HCT116 (cell line): Measurements from ENCODE around the gene THRA. TPM values are rescaled to one million over a fixed set of nuclear protein-coding genes. Genes with fewer than 3 reads are reported as not detected.

ENCODE experiments used
- ATAC-seq: fragments of 200-7000 bp; cut with Tn5 transposase; 2 replicates; pipeline ENCODE4 v1.9.1; 2020; ENCODE audit warnings: mild to moderate bottlenecking, moderate library complexity
- BruUV-seq: library from RNA; stranded (reverse); fragments of 400-500 nt; replicated peaks from 2 replicates; lab custom pipeline; 2021; lab: Mats Ljungman, UMichigan
- CTCF ChIA-PET: fragments of 300-600 bp; sonication (Branson Sonifier 250); formaldehyde crosslinking; loops from one replicate; lab custom pipeline; 2021; ENCODE audit warnings: antibody characterized with exemption; lab: Charles Lee
- POLR2A ChIA-PET: fragments of 300-600, 350-600 bp; sonication (Branson Sonifier 250); formaldehyde crosslinking; loops from one replicate; lab custom pipeline; 2021; ENCODE audit warnings: antibody characterized with exemption; lab: Charles Lee
- RAD21 ChIA-PET, 2 experiments: fragments of 300-600 bp; sonication (Branson Sonifier 250); formaldehyde crosslinking; loops; one replicate each; lab custom pipeline; 2023; ENCODE audit warnings: low total read pairs in 2 of 2; ENCODE audit not compliant: uncharacterized antibody in 2 of 2, unreplicated experiment in 2 of 2, low non-redundant PET in 1 of 2; lab: Charles Lee
- DNase-seq: peaks from one replicate; pipeline ENCODE4 v3.0.0-alpha.2; 2010; ENCODE audit warnings: low read depth, low spot score
- H2AFZ ChIP-seq: fragments of 200-600 bp; shearing (Covaris generic), sonication (generic); 2 replicates; pipeline ENCODE4 v1.6.1; 2017; ENCODE audit warnings: low read depth, mixed run types, mixed read lengths, antibody characterized with exemption, low read length; ENCODE audit not compliant: poor library complexity, severe bottlenecking
- H3K27ac ChIP-seq: 2 replicates; pipeline ENCODE4 v1.5.1; 2012; ENCODE audit warnings: low read depth, low read length
- H3K27me3 ChIP-seq: fragments of 200-600 bp; sonication (generic); 2 replicates; pipeline ENCODE4 v1.6.1; 2016; ENCODE audit warnings: mixed run types, low read length, mixed read lengths; ENCODE audit not compliant: insufficient read depth
- H3K36me3 ChIP-seq, 2 experiments: fragments of 200-500 bp in 1 of 2; fragments of 200-600 bp in 1 of 2; sonication (Bioruptor generic) in 1 of 2; sonication (generic) in 1 of 2; 2 replicates each; pipeline versions ENCODE4 v1.5.1 to v1.6.1; 2014 to 2016; ENCODE audit warnings: low read length in 2 of 2, inconsistent platforms in 1 of 2, mixed read lengths in 1 of 2, mixed run types in 1 of 2; ENCODE audit not compliant: insufficient read depth in 2 of 2, control insufficient read depth in 1 of 2
- H3K4me1 ChIP-seq, 2 experiments: fragments of 200-600 bp in 1 of 2; sonication (generic) in 1 of 2; 2 replicates each; pipeline versions ENCODE4 v1.5.1 to v1.6.1; 2012 to 2017; ENCODE audit warnings: low read length in 2 of 2, inconsistent platforms in 1 of 2, mild to moderate bottlenecking in 1 of 2, mixed read lengths in 1 of 2, mixed run types in 1 of 2, moderate library complexity in 1 of 2; ENCODE audit not compliant: insufficient read depth in 2 of 2, control insufficient read depth in 1 of 2
- H3K4me2 ChIP-seq: fragments of 200-600 bp; sonication (generic); 2 replicates; pipeline ENCODE4 v1.6.1; 2017; ENCODE audit warnings: mixed run types, low read length, mixed read lengths
- H3K4me3 ChIP-seq, 2 experiments: fragments of 200-600 bp in 1 of 2; sonication (generic) in 1 of 2; replicated peaks in 1 of 2; 2 replicates each; pipeline ENCODE4 v1.5.1; 2011 to 2016; ENCODE audit warnings: low read length in 2 of 2, control low read depth in 1 of 2, low read depth in 1 of 2, mild to moderate bottlenecking in 1 of 2, mixed read lengths in 1 of 2, mixed run types in 1 of 2
- H3K79me2 ChIP-seq: fragments of 200-600 bp; sonication (generic); 2 replicates; pipeline ENCODE4 v1.6.1; 2017; ENCODE audit warnings: mild to moderate bottlenecking, mixed run types, low read length, moderate library complexity, mixed read lengths; ENCODE audit not compliant: insufficient read depth
- H3K9ac ChIP-seq: fragments of 200-600 bp; sonication (generic); 2 replicates; pipeline ENCODE4 v1.6.1; 2016; ENCODE audit warnings: low read length, mixed read lengths
- H3K9me2 ChIP-seq: fragments of 200-600 bp; sonication (generic), shearing (Covaris generic); 2 replicates; pipeline ENCODE4 v1.6.1; 2017; ENCODE audit warnings: mixed run types, mild to moderate bottlenecking, moderate library complexity; ENCODE audit not compliant: insufficient read depth
- H3K9me3 ChIP-seq, 2 experiments: fragments of 200-500 bp in 1 of 2; fragments of 200-600 bp in 1 of 2; sonication (Bioruptor generic) in 1 of 2; sonication (generic) in 1 of 2; 2 replicates each; pipeline ENCODE4 v1.6.1; 2014 to 2017; ENCODE audit warnings: low read length in 2 of 2, mixed read lengths in 2 of 2, inconsistent platforms in 1 of 2, low read depth in 1 of 2, mild to moderate bottlenecking in 1 of 2, mixed run types in 1 of 2, moderate library complexity in 1 of 2; ENCODE audit not compliant: control insufficient read depth in 1 of 2, insufficient read depth in 1 of 2
- H4K20me1 ChIP-seq: fragments of 200-600 bp; sonication (generic), shearing (Covaris generic); 2 replicates; pipeline ENCODE4 v1.6.1; 2017; ENCODE audit warnings: mixed run types, mild to moderate bottlenecking, moderate library complexity; ENCODE audit not compliant: insufficient read depth
- ATF3 ChIP-seq: IDR thresholded peaks from 2 replicates; pipeline ENCODE4 v1.6.1; 2012
- EGR1 ChIP-seq: IDR thresholded peaks from 2 replicates; pipeline ENCODE4 v1.6.1; 2012; ENCODE audit warnings: low read depth
- ELF1 ChIP-seq: IDR thresholded peaks from 2 replicates; pipeline ENCODE4 v1.6.1; 2012; ENCODE audit warnings: low read depth, borderline replicate concordance
- EZH2 ChIP-seq: fragments of 200-600 bp; sonication (generic); IDR thresholded peaks from 2 replicates; pipeline ENCODE4 v1.6.1; 2017; ENCODE audit warnings: antibody characterized with exemption, mixed run types
- FOSL1 ChIP-seq: IDR thresholded peaks from 2 replicates; pipeline ENCODE4 v1.6.1; 2012; ENCODE audit warnings: low read depth
- JUND ChIP-seq: IDR thresholded peaks from 2 replicates; pipeline ENCODE4 v1.6.1; 2012
- POLR2A ChIP-seq: IDR thresholded peaks from 2 replicates; pipeline ENCODE4 v1.7.0; 2011; ENCODE audit warnings: borderline replicate concordance; ENCODE audit not compliant: insufficient read depth, insufficient read length; ENCODE audit errors: extremely low read depth
- POLR2AphosphoS5 ChIP-seq: IDR thresholded peaks from 2 replicates; pipeline ENCODE4 v1.6.1; 2011; ENCODE audit warnings: mild to moderate bottlenecking, low read depth, low read length, moderate library complexity
- REST ChIP-seq: IDR thresholded peaks from 2 replicates; pipeline ENCODE4 v1.6.1; 2012; ENCODE audit warnings: low read depth
- SP1 ChIP-seq: IDR thresholded peaks from 2 replicates; pipeline ENCODE4 v1.6.1; 2012; ENCODE audit warnings: low read depth
- SRF ChIP-seq: IDR thresholded peaks from 2 replicates; pipeline ENCODE4 v1.6.1; 2012; ENCODE audit warnings: low read depth
- YY1 ChIP-seq: IDR thresholded peaks from 2 replicates; pipeline ENCODE4 v1.6.1; 2011; ENCODE audit warnings: low read length, low read depth, moderate library complexity, mild to moderate bottlenecking; ENCODE audit not compliant: insufficient replicate concordance; ENCODE audit errors: extremely low read depth
- ZFX ChIP-seq: fragments of 450-650 bp; IDR thresholded peaks from 2 replicates; pipeline ENCODE4 v1.6.1; 2017
- intact Hi-C: fragments of 100-400 bp; cut with micrococcal nuclease; formaldehyde crosslinking; loops from 2 replicates; pipeline ENCODE4 v1.10.0; 2022
- total RNA-seq: library from RNA; stranded (reverse); gene quantifications from one replicate; pipeline ENCODE4 v1.2.1, GENCODE V29; 2021; ENCODE audit not compliant: unreplicated experiment
- TF ChIP-seq, protein P1 (sequence below): IDR thresholded peaks from 2 replicates; pipeline ENCODE4 v1.6.1; 2011; ENCODE audit warnings: mild to moderate bottlenecking, low read length, moderate library complexity; ENCODE audit not compliant: insufficient replicate concordance; ENCODE audit errors: extremely low read depth
- TF ChIP-seq, protein P2 (sequence below): IDR thresholded peaks from 2 replicates; pipeline ENCODE4 v1.6.1; 2012

The THRA gene
- total RNA-seq, 1 experiment from 2014 or later: 23.3 TPM

GRCh38 chr17:40089077-40089895, 26.5 kb downstream of the THRA start:
- intact Hi-C loops: loop anchor here (5.0 kb wide), 1 partner anchor 62 kb away; no protein-coding TSS in a partner anchor
- no peaks in the 10 kb centered on the region for H3K9me2 ChIP-seq
- H3K9ac ChIP-seq: no peak overlapping the region
- H3K36me3 ChIP-seq: peaks cover 26 to 31% of the 10 kb centered on the region in 2 experiments; a peak in 3 of 4 replicates
- no TSS peak for BruUV-seq
- TF ChIP-seq EGR1: no peak
- TF ChIP-seq SP1: no peak
- TF ChIP-seq, protein P1, sequence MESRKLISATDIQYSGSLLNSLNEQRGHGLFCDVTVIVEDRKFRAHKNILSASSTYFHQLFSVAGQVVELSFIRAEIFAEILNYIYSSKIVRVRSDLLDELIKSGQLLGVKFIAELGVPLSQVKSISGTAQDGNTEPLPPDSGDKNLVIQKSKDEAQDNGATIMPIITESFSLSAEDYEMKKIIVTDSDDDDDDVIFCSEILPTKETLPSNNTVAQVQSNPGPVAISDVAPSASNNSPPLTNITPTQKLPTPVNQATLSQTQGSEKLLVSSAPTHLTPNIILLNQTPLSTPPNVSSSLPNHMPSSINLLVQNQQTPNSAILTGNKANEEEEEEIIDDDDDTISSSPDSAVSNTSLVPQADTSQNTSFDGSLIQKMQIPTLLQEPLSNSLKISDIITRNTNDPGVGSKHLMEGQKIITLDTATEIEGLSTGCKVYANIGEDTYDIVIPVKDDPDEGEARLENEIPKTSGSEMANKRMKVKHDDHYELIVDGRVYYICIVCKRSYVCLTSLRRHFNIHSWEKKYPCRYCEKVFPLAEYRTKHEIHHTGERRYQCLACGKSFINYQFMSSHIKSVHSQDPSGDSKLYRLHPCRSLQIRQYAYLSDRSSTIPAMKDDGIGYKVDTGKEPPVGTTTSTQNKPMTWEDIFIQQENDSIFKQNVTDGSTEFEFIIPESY: no peak
- TF ChIP-seq, protein P2, sequence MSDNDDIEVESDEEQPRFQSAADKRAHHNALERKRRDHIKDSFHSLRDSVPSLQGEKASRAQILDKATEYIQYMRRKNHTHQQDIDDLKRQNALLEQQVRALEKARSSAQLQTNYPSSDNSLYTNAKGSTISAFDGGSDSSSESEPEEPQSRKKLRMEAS: no peak
- no peak for TF ChIP-seq ATF3
- no peak for TF ChIP-seq SRF
- no peak for TF ChIP-seq POLR2A
- no peak for TF ChIP-seq POLR2AphosphoS5
- TF ChIP-seq YY1: no peak
- TF ChIP-seq JUND: no peak
- TF ChIP-seq REST: no peak
- TF ChIP-seq ELF1: no peak
- no peak for TF ChIP-seq EZH2
- no peak for TF ChIP-seq ZFX
- TF ChIP-seq FOSL1: no peak
- no peak overlapping the region for H3K4me3 ChIP-seq
- H3K27me3 ChIP-seq: no peaks in the 10 kb centered on the region
- H3K79me2 ChIP-seq: no peaks in the 10 kb centered on the region
- no peak for ATAC-seq
- H3K4me1 ChIP-seq: peaks cover 0 to 9% of the 10 kb centered on the region in 2 experiments; a peak in 2 of 4 replicates
- no peaks in the 10 kb centered on the region for H4K20me1 ChIP-seq
- ChIA-PET CTCF (interaction anchor here (1.1 to 2.1 kb wide), 2 partner anchors 14 to 54 kb away, joined by 3 to 5 read pairs; no protein-coding TSS in a partner anchor), POLR2A (interaction anchor here (0.6 to 2.5 kb wide), 3 partner anchors 11 to 24 kb away, joined by 3 to 7 read pairs (median 4); partner anchors contain the start of gene NR1D1), RAD21 (no interaction called here)
- no peak for DNase-seq
- no peak overlapping the region for H3K4me2 ChIP-seq
- no peak overlapping the region for H2AFZ ChIP-seq
- H3K9me3 ChIP-seq: no peaks in the 10 kb centered on the region
- H3K27ac ChIP-seq: no peak overlapping the region
